ENCODE results near the gene SP6.

Gene SP6

GRCh38 chr17:47895856-47896671, 45.1 kb upstream of the SP6 start, which contains the start of gene SP2:
SP2 (plus strand) TSS chr17:47896236; CDS start chr17:47896287, 51 bp downstream.
- H3K27ac Mint-ChIP-seq, result peak within 1 kb of the TSS; percentile 86 to 96 (median 96)
- peak in 1 of 3 experiments; percentile 27 for TF ChIP-seq CTCF (IDR thresholded peaks at IDR 0.05; ENCODE audit: unreplicated experiment in 3 of 3)
- peak within 1 kb of the TSS; percentile 89 to 95 (median 93) for H3K4me3 Mint-ChIP-seq
- no peaks in the 10 kb centered on the region for H3K36me3 Mint-ChIP-seq (ENCODE audit: low read depth)
- H3K27me3 Mint-ChIP-seq (ENCODE audit: low read depth), result no peaks in the 10 kb centered on the region
- H3K4me1 Mint-ChIP-seq, result peaks cover 27% of the 10 kb centered on the region
- H3K9me3 Mint-ChIP-seq, result no peaks in the 10 kb centered on the region

GRCh38 chr17:47895347-47895855, 44.4 kb upstream of the SP6 start:
- Mint-ChIP-seq H3K27me3 (ENCODE audit: low read depth) (no peaks in the 10 kb centered on the region), H3K9me3 (no peaks in the 10 kb centered on the region), H3K27ac (peak overlapping the region; percentile 86 to 96 (median 96)), H3K4me3 (peak overlapping the region; percentile 89 to 95 (median 93)), H3K4me1 (peaks cover 27% of the 10 kb centered on the region), H3K36me3 (ENCODE audit: low read depth) (no peaks in the 10 kb centered on the region)
- TF ChIP-seq CTCF (IDR thresholded peaks at IDR 0.05; ENCODE audit: unreplicated experiment in 3 of 3), result no peak

- TF ChIP-seq CTCF (IDR thresholded peaks at IDR 0.05; ENCODE audit: unreplicated experiment in 3 of 3), result no peak
- no peaks in the 10 kb centered on the region for H3K9me3 Mint-ChIP-seq
Observed at GRCh38 chr17:47894498-47895346, 43.8 kb upstream of the SP6 start.

GRCh38 chr17:47891545-47892088, 40.7 kb upstream of the SP6 start:
- Mint-ChIP-seq H3K27ac (no peak overlapping the region), H3K27me3 (ENCODE audit: low read depth) (peaks cover 10% of the 10 kb centered on the region), H3K9me3 (no peaks in the 10 kb centered on the region), H3K4me3 (peak overlapping the region; percentile 28 to 47 (median 32)), H3K4me1 (peaks cover 8% of the 10 kb centered on the region), H3K36me3 (ENCODE audit: low read depth) (no peaks in the 10 kb centered on the region)
- TF ChIP-seq CTCF (IDR thresholded peaks at IDR 0.05; ENCODE audit: unreplicated experiment in 3 of 3), result no peak

More at GRCh38 chr17:47894498-47895346, 43.8 kb upstream of the SP6 start:
- no peaks in the 10 kb centered on the region for H3K27me3 Mint-ChIP-seq (ENCODE audit: low read depth)
- H3K4me3 Mint-ChIP-seq, result peak overlapping the region; percentile 89 to 95 (median 93)
- H3K4me1 Mint-ChIP-seq, result peaks cover 27% of the 10 kb centered on the region
- no peaks in the 10 kb centered on the region for H3K36me3 Mint-ChIP-seq (ENCODE audit: low read depth)
- H3K27ac Mint-ChIP-seq, result peak overlapping the region; percentile 86 to 96 (median 96)

- Mint-ChIP-seq H3K9me3 (no peaks in the 10 kb centered on the region), H3K4me3 (peak overlapping the region in 2 of 3 experiments; percentile 20 to 56), H3K27ac (peak overlapping the region in 2 of 3 experiments; percentile 25 to 33), H3K27me3 (ENCODE audit: low read depth) (peaks cover 10% of the 10 kb centered on the region), H3K4me1 (peaks cover 14% of the 10 kb centered on the region), H3K36me3 (ENCODE audit: low read depth) (no peaks in the 10 kb centered on the region)
- peak; percentile 96 to 98 (median 97) for TF ChIP-seq CTCF (IDR thresholded peaks at IDR 0.05; ENCODE audit: unreplicated experiment in 3 of 3)
Observed at GRCh38 chr17:47889734-47890529, 39.0 kb upstream of the SP6 start.

Measured in nephron (organoid).